Progenitor cell of endocrine pancreas (in vitro differentiated cells): ENCODE data around the gene SCUBE1. TPM values are rescaled to one million over a fixed set of nuclear protein-coding genes. Genes with fewer than 3 reads are reported as not detected.

Experiments used
- DNase-seq: peaks from one replicate; pipeline ENCODE4 v3.0.0; 2021; ENCODE audit warnings: low spot score; ENCODE audit not compliant: unreplicated experiment
- H3K27ac Mint-ChIP-seq: 2 replicates; pipeline ENCODE4 v1.8.0; 2021; ENCODE audit warnings: mild to moderate bottlenecking, moderate library complexity, mixed read lengths
- H3K27me3 Mint-ChIP-seq: 2 replicates; pipeline ENCODE4 v1.8.0; 2021; ENCODE audit warnings: mixed read lengths
- H3K36me3 Mint-ChIP-seq: 2 replicates; pipeline ENCODE4 v1.8.0; 2022; ENCODE audit warnings: mixed read lengths; ENCODE audit not compliant: insufficient read depth
- H3K4me1 Mint-ChIP-seq: 2 replicates; pipeline ENCODE4 v1.8.0; 2021; ENCODE audit warnings: low read depth, mixed read lengths
- H3K4me3 Mint-ChIP-seq: 2 replicates; pipeline ENCODE4 v1.8.0; 2021; ENCODE audit warnings: low read depth, mild to moderate bottlenecking, moderate library complexity, mixed read lengths
- H3K9me3 Mint-ChIP-seq: 2 replicates; pipeline ENCODE4 v1.8.0; 2021; ENCODE audit warnings: low read depth, mixed read lengths
- CTCF ChIP-seq: fragments of 200-600 bp; sonication (generic); IDR thresholded peaks from one replicate; pipeline ENCODE4 v1.5.0; 2021; ENCODE audit warnings: antibody characterized with exemption, mild to moderate bottlenecking; ENCODE audit not compliant: unreplicated experiment
- total RNA-seq: library from RNA; stranded (reverse); gene quantifications from 2 replicates; pipeline ENCODE4 v1.2.1, GENCODE V29; 2021

Gene SCUBE1
- total RNA-seq, 1 donor from 2014 or later: 4.5 TPM

GRCh38 chr22:43205748-43206508, 137.2 kb downstream of the SCUBE1 start:
- Mint-ChIP-seq H3K4me3 (no peak overlapping the region), H3K4me1 (peaks cover 3% of the 10 kb centered on the region), H3K9me3 (no peaks in the 10 kb centered on the region), H3K27ac (no peak overlapping the region), H3K36me3 (no peaks in the 10 kb centered on the region), H3K27me3 (peaks cover 8% of the 10 kb centered on the region)
- no peak for TF ChIP-seq CTCF
- DNase-seq: no peak

DNA sequence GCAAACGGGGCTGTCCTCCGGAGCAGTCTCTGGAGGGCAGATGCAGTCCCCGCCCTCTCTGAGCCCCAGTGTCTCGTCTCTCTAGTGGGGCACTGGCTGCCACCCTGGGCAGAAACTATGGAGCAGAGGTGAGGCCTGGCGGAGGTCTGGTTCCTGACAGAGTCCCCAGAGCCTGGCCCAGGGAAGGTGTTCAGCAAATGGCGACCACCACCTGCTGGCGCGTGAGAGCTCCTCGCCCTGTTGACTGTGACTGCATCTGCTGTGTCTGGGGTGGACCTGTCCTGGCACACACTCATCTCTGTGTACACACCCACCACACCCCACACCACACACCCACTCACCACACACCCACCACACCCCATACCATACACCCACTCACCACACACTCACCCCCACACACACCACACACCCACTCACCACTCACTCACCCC, 137.9 kb downstream of the SCUBE1 start:
- peaks cover 3% of the 10 kb centered on the region for H3K4me1 Mint-ChIP-seq
- no peaks in the 10 kb centered on the region for H3K9me3 Mint-ChIP-seq
- H3K27me3 Mint-ChIP-seq: peaks cover 8% of the 10 kb centered on the region
- no peak overlapping the region for H3K27ac Mint-ChIP-seq
- no peaks in the 10 kb centered on the region for H3K36me3 Mint-ChIP-seq
- H3K4me3 Mint-ChIP-seq: no peak overlapping the region
- no peak for TF ChIP-seq CTCF
- DNase-seq: no peak

DNA sequence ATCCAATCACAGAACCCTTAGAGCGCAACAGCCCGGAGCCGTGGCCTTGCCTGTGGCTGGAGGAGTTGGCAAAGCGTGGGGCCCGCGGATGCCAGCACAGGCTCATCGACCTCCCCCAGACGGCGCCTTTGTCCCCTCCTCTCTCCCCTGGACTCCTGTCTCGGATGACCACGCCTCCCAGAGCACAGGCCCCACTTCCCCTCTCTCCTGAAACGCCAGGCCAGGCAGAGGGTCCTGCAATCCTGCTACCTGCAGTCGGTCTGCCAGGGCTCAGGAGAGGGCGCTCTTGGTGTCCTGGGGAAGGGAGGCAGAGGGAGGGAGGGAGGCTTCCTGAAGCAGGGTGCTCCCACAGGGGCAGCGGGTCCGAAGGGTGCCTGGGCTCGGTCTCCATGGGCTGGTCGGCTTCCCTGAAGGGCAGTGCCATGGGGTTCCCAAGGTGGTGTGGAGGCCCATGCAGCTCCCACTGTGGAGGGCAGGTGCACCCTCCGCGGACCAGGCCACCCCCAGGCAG, 139.6 kb downstream of the SCUBE1 start:
- no peaks in the 10 kb centered on the region for H3K36me3 Mint-ChIP-seq
- H3K27me3 Mint-ChIP-seq: peaks cover 15% of the 10 kb centered on the region
- H3K9me3 Mint-ChIP-seq: no peaks in the 10 kb centered on the region
- peaks cover 3% of the 10 kb centered on the region for H3K4me1 Mint-ChIP-seq
- no peak overlapping the region for H3K27ac Mint-ChIP-seq
- peak; percentile 20 for TF ChIP-seq CTCF
- H3K4me3 Mint-ChIP-seq: no peak overlapping the region
- no peak for DNase-seq

DNA sequence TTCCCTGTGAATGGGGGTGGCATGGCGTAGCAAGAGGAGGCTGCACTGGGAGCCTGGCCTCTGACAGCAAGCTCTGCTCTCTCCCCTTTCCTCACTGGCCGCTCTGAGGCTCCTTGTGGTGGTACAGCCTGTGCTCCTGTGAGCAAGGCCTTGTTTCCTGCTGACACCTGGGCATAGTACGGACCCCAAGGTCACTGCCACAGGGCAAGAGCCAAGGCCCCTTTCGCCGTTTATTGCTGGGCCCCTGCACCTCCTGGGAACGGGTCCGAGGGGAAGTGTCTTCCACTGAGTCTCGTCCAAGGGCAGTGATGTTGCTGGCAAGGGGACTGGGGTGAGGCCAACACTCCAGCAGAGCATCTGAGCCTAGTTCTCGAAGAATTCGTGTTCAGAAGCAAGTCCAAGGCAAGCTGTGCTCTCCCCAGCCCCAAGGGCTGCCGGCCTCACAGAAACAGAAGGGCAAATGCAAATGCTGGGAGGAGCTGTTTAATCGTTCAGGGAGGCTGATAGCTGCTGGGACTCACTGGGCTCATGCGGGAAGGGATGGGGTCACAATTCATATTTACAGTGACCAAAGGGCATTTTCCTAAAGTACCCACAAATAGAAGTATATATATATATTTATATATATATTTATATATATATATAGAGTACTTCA, 140.3 kb downstream of the SCUBE1 start:
- Mint-ChIP-seq H3K4me3 (no peak overlapping the region), H3K36me3 (no peaks in the 10 kb centered on the region), H3K4me1 (peaks cover 3% of the 10 kb centered on the region), H3K27ac (peak overlapping the region; percentile 13), H3K9me3 (no peaks in the 10 kb centered on the region), H3K27me3 (peaks cover 18% of the 10 kb centered on the region)
- TF ChIP-seq CTCF: no peak
- DNase-seq: no peak

- H3K9me3 Mint-ChIP-seq: no peaks in the 10 kb centered on the region
- no peaks in the 10 kb centered on the region for H3K36me3 Mint-ChIP-seq
- H3K4me1 Mint-ChIP-seq: peaks cover 3% of the 10 kb centered on the region
- H3K27ac Mint-ChIP-seq: peak overlapping the region; percentile 13
- DNase-seq: no peak
- H3K27me3 Mint-ChIP-seq: peaks cover 22% of the 10 kb centered on the region
- TF ChIP-seq CTCF: no peak
- H3K4me3 Mint-ChIP-seq: no peak overlapping the region
These were observed 140.8 kb downstream of the SCUBE1 start for GRCh38 chr22:43202326-43202725.
